GM13976 (cell line): ENCODE measurements around the gene PIGB.
"Not testable (repeated sequence)": the region's sequence is repeated elsewhere in the genome, so short reads cannot be mapped to it uniquely, and the experiment has no call there.

ENCODE experiments used
- DNase-seq: peaks from one replicate; pipeline ENCODE4 v3.0.0; 2012; ENCODE audit warnings: low spot score
- CTCF ChIP-seq: IDR thresholded peaks from 2 replicates; pipeline ENCODE4 v1.5.1; 2012; ENCODE audit warnings: borderline replicate concordance, mild to moderate bottlenecking; ENCODE audit not compliant: insufficient read depth; ENCODE audit errors: extremely low read depth, missing control alignments, control extremely low read depth
- in situ Hi-C: fragments of 300-500 bp; cut with MboI; formaldehyde crosslinking; loops from one replicate; pipeline ENCODE4 v1.12.0; 2022; ENCODE audit warnings: low sequenced_read_pairs, mixed read lengths, inconsistent platforms; ENCODE audit not compliant: unreplicated experiment

The PIGB gene

DNA sequence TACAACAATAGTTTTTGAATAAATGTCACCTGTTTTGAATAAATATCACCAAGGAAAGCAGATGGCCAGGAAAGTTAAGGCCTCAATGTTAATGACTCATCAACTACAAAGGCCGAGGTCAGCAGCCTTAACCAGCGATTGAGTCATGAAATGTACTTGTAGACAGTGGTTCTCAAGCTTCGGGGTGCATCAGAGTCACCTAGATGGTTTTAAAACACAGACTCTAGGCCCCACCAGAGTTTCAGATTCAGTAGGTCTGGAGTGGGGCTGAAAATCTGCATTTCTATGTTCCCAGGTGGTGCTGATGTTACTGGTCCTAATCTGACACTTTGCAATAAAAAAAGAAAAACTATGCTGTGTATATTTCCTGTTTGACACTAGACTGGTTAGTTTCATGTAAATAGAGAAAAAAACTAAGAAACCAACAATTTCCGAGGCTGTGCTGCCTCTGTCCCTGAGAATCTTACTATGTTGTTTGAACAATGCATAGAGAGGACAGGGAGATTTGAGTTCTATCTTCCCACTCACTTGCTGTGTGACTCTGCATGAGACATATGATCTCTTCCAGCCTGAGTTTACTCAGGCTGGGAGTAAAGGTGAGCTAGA is 39.2 kb upstream of the PIGB start:
- peak; percentile 51 for DNase-seq
- TF ChIP-seq CTCF, result no peak

GRCh38 chr15:55280589-55280988 is 38.4 kb upstream of the PIGB start:
- in situ Hi-C loops, DNase-seq: not testable (repeated sequence)

More for the DNA sequence above, 39.2 kb upstream of the PIGB start:
- in situ Hi-C loops, result no loop called here

DNA sequence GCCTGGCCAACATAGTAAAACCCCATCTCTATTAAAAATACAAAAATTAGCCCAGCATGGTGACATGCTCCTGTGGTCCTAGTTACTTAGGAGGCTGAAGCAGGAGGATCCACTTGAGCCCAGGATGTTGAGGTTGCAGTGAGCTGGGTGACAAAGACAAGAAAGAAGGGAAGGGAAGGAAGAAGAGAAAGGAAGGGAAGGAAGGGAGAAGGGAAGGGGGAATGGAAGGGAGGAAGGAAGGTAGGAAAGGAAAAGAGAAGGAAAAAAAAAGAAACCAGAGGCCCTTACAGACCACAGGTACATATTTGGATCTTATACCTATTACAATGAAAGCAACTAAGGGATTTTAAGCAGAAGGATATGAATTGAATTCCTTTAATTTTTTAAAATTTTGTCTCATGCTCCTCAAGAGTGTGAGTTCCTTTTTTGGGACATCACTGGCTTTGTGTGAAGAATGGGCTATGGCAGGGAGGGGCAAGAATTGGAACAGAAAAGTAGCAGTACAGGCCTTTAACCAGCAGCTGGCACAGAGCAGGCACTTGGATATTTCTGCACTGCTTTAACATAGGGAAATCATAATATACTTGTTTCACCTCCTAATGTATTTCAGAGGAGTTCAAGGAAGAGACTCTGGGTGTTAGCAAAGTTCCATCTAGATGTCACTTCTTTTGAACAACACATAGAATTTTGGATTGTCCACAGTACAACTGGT is 37.3 kb upstream of the PIGB start:
- no peak for TF ChIP-seq CTCF
- in situ Hi-C loops, result no loop called here
- no peak for DNase-seq

DNA sequence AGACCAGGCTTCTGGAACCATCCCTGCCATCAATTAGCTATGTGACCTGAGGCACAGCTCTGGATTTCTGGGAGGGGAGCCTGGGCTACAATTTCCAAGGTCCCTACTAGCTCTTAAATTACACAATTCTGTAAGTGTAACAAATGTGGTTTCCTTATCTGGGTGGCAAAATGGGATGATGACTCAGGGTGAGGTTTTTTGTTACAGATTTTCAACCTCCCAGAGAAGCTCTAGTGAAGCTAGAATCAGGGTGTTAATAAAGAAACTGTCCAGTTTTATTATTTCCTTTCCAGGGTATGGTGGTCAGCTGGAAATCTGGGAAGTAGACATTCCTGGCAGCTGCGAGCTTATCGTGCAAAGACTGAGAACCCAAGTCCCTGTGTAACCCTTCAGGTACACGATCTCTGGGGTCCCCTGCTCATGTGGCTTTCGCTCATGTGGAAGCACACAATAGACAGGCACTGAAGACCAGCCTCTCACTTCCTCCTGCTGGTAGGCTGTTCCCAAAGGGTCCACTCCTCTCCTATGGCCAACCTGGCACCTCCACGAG is 36.7 kb upstream of the PIGB start:
- no peak for TF ChIP-seq CTCF
- in situ Hi-C loops, result no loop called here
- DNase-seq, result no peak

- no peak for DNase-seq
- TF ChIP-seq CTCF, result no peak
- in situ Hi-C loops, result no loop called here
Observed at GRCh38 chr15:55283379-55284147, 35.5 kb upstream of the PIGB start.

DNA sequence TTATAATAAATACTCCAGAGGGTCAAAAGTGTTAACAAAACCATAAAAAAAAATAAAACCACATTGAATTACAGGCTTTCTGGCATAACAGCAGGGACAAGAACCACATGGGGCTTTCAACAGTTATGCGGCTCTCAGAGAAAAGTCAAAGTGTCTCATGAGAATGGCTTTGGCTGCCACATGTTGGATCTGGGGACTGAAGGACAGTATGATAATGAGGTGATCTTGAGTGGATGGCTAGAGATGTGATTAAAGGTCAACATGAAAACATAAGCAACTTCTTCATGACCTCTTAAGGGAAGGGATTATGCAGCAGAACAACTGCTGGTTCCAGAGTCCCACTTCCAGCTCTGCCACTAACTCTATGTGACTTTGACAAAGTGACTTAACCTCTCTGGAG is 34.6 kb upstream of the PIGB start:
- in situ Hi-C loops, result no loop called here
- no peak for TF ChIP-seq CTCF
- no peak for DNase-seq

GRCh38 chr15:55286442-55287189 is 32.4 kb upstream of the PIGB start:
- in situ Hi-C loops, DNase-seq: not testable (repeated sequence)
